GM21737 (cell line): Measurements from ENCODE around the gene DDAH1.

Experiments used
- ATAC-seq: cut with Tn5 transposase; IDR thresholded peaks from one replicate; pipeline ENCODE4 v1.9.1; 2021; ENCODE audit warnings: mild to moderate bottlenecking, moderate library complexity; ENCODE audit not compliant: unreplicated experiment

DDAH1 gene

GRCh38 chr1:85397490-85398032 is 67.4 kb downstream of the DDAH1 start:
- no peak for ATAC-seq

GRCh38 chr1:85396194-85396593 is 68.8 kb downstream of the DDAH1 start:
- no peak for ATAC-seq

DNA sequence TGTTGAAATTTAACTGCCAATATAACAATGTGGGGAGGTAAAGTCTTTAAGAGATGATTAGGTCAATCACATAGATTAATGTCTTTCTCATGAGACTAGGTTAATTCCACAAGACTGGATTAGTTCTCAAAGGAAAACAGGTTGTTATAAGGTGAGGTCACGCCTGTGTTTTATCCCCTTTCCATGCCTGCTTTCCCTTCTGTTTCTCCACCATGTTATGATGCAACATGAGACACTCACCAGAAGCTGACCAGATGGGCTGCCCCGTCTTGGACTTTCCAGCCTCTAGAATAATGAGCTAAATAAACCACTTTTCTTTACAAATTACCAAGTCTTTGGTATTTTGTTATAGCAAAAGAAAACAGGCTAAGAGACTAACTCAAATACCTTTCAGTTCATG is 70.8 kb downstream of the DDAH1 start:
- no peak for ATAC-seq

GRCh38 chr1:85393490-85393889 is 71.5 kb downstream of the DDAH1 start:
- ATAC-seq: no peak

GRCh38 chr1:85388416-85388815 is 76.5 kb downstream of the DDAH1 start:
- ATAC-seq: no peak

DNA sequence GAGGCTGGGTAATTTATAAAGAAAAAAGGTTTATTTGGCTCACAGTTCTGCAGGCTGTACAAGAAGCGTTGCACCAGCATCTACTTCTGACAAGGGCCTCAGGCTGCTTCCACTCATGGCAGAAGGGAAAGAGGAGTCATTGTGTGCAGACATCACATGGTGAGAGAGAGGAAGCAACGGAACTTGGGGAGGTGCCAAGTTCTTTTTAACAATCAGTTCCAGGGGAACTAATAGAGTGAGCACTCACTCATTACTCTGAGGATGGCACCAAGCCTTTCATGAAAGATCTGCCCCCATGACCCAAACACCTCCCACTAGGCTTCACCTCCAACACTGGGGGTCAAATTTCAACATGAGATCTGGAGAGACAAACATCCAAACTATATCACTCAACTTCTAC is 77.2 kb downstream of the DDAH1 start:
- no peak for ATAC-seq

- no peak for ATAC-seq
Observed at GRCh38 chr1:85386068-85386722, 78.8 kb downstream of the DDAH1 start.

DNA sequence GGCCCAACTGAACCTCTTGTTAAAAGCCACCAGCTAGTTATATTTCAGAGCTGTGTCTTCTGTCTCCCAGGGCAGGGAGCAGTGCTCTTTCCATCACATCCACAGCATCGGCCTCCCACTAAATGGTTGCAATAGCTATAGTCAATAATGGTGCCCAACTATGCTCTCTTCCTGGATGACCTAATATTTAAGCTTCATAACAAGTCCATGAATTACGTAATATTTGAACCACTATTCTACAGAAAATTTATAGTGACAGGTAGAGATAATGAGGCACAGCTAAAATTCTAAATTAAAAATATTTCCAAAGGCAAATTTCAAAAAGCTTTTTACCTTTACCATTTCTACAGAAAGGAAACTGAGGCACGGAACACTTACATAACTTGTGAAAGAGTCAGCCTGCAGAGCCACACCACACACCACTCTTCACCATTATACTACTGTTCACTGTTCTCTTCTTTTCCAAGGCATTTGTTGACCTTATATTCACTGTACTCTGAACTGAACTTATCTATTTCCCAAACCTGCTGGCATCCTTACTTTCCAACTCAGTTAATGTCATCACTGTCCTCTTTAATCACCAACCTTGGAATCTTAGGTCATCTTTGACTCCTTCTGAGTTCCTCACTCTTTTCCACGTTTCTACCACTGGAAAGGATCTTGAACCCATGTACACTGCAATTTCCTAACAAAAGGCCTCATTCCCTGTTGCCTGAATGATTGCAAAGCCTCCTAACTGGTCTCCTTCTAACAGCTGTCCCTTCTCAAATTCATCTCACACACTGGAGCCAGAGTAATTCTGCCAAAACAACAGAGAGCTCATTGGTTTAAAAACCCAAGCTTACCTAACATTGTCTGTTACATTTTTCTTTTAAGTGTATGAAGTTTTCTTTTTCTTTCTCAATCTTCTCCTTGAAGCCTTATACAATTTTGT is 85.5 kb downstream of the DDAH1 start:
- ATAC-seq: no peak

- no peak for ATAC-seq
Observed at GRCh38 chr1:85378534-85378933, 86.4 kb downstream of the DDAH1 start.

- ATAC-seq: no peak
Observed at GRCh38 chr1:85376356-85376755, 88.6 kb downstream of the DDAH1 start.

- no peak for ATAC-seq
Observed at GRCh38 chr1:85375493-85375892, 89.5 kb downstream of the DDAH1 start.

GRCh38 chr1:85374160-85374559 is 90.8 kb downstream of the DDAH1 start:
- no peak for ATAC-seq

- no peak for ATAC-seq
Observed at GRCh38 chr1:85373378-85373708, 91.6 kb downstream of the DDAH1 start.

GRCh38 chr1:85372683-85373377 is 92.1 kb downstream of the DDAH1 start:
- ATAC-seq: no peak

DNA sequence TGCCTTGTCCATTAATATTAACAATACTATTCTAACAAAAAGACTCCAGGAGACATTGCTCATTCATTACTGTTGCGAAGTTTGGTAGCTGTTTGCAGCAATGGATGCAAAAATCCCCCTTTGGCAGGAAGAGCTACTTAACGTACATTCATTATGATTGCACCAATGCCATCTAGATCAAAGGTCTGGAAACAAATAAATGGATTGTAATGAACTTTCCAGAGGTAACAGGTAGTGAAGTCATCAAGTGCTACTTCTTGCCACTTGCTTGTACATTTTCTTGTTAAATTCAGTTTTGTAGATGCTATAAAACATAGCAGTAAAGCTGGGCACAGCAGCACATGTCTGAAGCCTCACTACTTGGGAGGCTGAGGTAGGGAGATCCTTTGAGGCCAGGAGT is 93.9 kb downstream of the DDAH1 start:
- no peak for ATAC-seq

GRCh38 chr1:85368073-85368770 is 96.7 kb downstream of the DDAH1 start:
- ATAC-seq: no peak

DNA sequence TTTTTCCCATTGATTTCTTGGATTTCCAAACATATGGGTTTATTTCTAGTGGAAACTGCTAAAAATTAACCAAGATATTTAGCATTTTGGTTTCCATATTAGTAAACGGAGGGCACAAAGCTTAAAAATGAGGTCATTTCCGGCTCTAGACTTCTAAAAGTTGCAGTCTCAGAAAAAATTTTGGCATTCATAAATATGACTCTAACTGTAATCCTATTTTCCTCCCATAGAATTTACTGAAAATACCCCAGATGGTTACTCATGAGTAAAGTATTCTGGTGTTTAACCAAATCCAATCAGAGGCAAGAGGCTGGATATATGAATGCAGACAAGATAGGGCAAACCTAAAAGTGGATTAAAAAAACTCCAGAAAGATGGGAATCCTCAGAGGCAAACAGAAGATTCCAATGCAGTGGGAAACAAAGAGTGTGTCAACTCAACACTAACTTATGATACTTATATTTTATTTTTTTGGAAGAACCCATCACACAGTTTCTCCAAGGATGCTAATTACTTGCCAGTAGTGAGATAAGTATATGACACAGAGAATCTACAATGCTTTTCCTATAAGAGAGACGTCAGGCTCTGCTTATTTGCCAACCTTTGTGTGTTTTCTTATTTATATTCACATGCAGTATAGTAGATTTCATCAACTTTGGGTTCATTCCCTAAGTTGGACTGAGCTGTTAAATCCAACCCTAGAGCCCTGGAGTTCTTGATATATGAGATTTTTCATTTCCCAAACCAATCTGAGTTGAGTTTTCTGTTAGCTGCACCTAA is 98.4 kb downstream of the DDAH1 start:
- no peak for ATAC-seq

- ATAC-seq: no peak
Observed at GRCh38 chr1:85365851-85366250, 99.1 kb downstream of the DDAH1 start.

GRCh38 chr1:85363521-85363920 is 101.4 kb downstream of the DDAH1 start:
- ATAC-seq: no peak

DNA sequence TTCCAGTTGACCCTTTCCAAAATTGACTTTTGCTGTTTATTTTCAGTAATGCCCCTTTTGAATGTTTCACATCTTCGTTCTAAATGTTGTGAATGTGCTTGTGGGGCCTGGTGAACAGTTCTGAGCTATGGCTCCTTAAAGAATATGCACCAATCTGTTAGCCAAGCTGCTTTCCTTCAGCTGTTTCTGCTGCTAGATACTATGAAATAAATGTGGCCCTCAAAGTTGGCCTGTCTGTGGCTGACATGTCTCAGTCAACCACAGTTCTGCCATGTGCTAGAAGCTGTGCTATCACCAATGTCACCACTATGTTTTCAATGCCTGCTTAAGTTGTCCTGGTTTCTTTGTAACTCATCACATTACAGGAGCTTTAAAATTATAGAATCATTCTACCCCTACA is 101.9 kb downstream of the DDAH1 start:
- ATAC-seq: no peak
